Measurements from ENCODE around the gene DLX6.

- TF ChIP-seq CTCF (IDR thresholded peaks at IDR 0.05 in 2 of 3, conservative IDR thresholded peaks at IDR 0.05 in 1 of 3; ENCODE audit: borderline replicate concordance in 1 of 3, insufficient read depth in 1 of 3, low read depth in 2 of 3, low read length in 2 of 3) = no peak
- TF ChIP-seq EZH2phosphoT487 (IDR thresholded peaks at IDR 0.05; ENCODE audit: borderline replicate concordance) = no peak
- TF ChIP-seq POLR2A (IDR thresholded peaks at IDR 0.05; ENCODE audit: borderline replicate concordance, extremely low read depth, insufficient read depth, insufficient read length) = no peak
- TF ChIP-seq ZFX (IDR thresholded peaks at IDR 0.05) = no peak
- no peak for TF ChIP-seq MAX (IDR thresholded peaks at IDR 0.05)
- TF ChIP-seq EZH2 (IDR thresholded peaks at IDR 0.05) = no peak
- TF ChIP-seq EGR1 (IDR thresholded peaks at IDR 0.05; ENCODE audit: low read depth) = no peak
- no peak for TF ChIP-seq REST (IDR thresholded peaks at IDR 0.05; ENCODE audit: low read depth)
- TF ChIP-seq JUND (IDR thresholded peaks at IDR 0.05) = no peak
- no peak for TF ChIP-seq SP1 (IDR thresholded peaks at IDR 0.05; ENCODE audit: low read depth)
- TF ChIP-seq TCF7L2 (IDR thresholded peaks at IDR 0.05; ENCODE audit: borderline replicate concordance, extremely low read depth, insufficient read depth, insufficient read length) = no peak
Observed at GRCh38 chr7:96995406-96996110, 9.8 kb upstream of the DLX6 start.
